DMS79 (cell line): ENCODE measurements around the gene METTL9.
"Not testable (repeated sequence)": the region's sequence is repeated elsewhere in the genome, so short reads cannot be mapped to it uniquely, and the experiment has no call there.

Experiments
- DNase-seq: peaks from one replicate; lab custom pipeline; 2025; lab: John Stamatoyannopoulos, UW

The METTL9 gene

GRCh38 chr16:21574372-21574771 lies 25.0 kb upstream of the METTL9 start:
- no peak for DNase-seq

- not testable (repeated sequence) for DNase-seq
Measured at GRCh38 chr16:21576323-21576722, 23.1 kb upstream of the METTL9 start.

- DNase-seq: not testable (repeated sequence)
Measured at GRCh38 chr16:21577487-21577886, 21.9 kb upstream of the METTL9 start.

GRCh38 chr16:21578311-21578710 lies 21.1 kb upstream of the METTL9 start:
- DNase-seq: not testable (repeated sequence)

- DNase-seq: not testable (repeated sequence)
Measured at GRCh38 chr16:21580131-21580530, 19.2 kb upstream of the METTL9 start.

- no peak for DNase-seq
Measured at GRCh38 chr16:21580807-21581206, 18.6 kb upstream of the METTL9 start.

GRCh38 chr16:21584817-21585216 lies 14.6 kb upstream of the METTL9 start:
- no peak for DNase-seq

GRCh38 chr16:21588593-21588992 lies 10.8 kb upstream of the METTL9 start:
- not testable (repeated sequence) for DNase-seq

- no peak for DNase-seq
Measured at GRCh38 chr16:21589551-21589950, 9.8 kb upstream of the METTL9 start.

- no peak for DNase-seq
Measured at GRCh38 chr16:21590287-21590686, 9.1 kb upstream of the METTL9 start.

GRCh38 chr16:21590796-21591195 lies 8.6 kb upstream of the METTL9 start:
- no peak for DNase-seq

GRCh38 chr16:21592191-21592590 lies 7.2 kb upstream of the METTL9 start:
- DNase-seq: no peak

GRCh38 chr16:21593530-21594289 lies 5.7 kb upstream of the METTL9 start:
- no peak for DNase-seq

- DNase-seq: no peak
Measured at GRCh38 chr16:21597561-21598030, 1.8 kb upstream of the METTL9 start.

GRCh38 chr16:21598206-21598605 lies 1.2 kb upstream of the METTL9 start:
- no peak for DNase-seq

- DNase-seq: no peak
Measured at GRCh38 chr16:21598701-21599121, 666 bp upstream of the METTL9 start.

GRCh38 chr16:21600031-21600773 lies 825 bp downstream of the METTL9 start:
- DNase-seq: no peak

- DNase-seq: no peak
Measured at GRCh38 chr16:21602785-21603184, 3.4 kb downstream of the METTL9 start.

- DNase-seq: no peak
Measured at GRCh38 chr16:21603928-21604327, 4.6 kb downstream of the METTL9 start.

GRCh38 chr16:21605848-21606247 lies 6.5 kb downstream of the METTL9 start:
- not testable (repeated sequence) for DNase-seq

GRCh38 chr16:21608639-21609328 lies 9.4 kb downstream of the METTL9 start:
- DNase-seq: no peak

- DNase-seq: no peak
Measured at GRCh38 chr16:21610006-21610544, 10.7 kb downstream of the METTL9 start.
